GM18502 (cell line): Measurements from ENCODE around the gene FHL5.
"Not testable (repeated sequence)": the region's sequence is repeated elsewhere in the genome, so short reads cannot be mapped to it uniquely, and the experiment has no call there.

ENCODE experiments used
- ATAC-seq: cut with Tn5 transposase; IDR thresholded peaks from one replicate; pipeline ENCODE4 v1.9.1; 2021; ENCODE audit warnings: mild to moderate bottlenecking; ENCODE audit not compliant: unreplicated experiment, poor library complexity

The FHL5 gene

GRCh38 chr6:96562886-96563285 is at the start of gene FHL5:
TSS of gene FHL5 (plus strand) at chr6:96563128. CDS start at chr6:96603614, 40,486 bp downstream.
- no peak for ATAC-seq

- ATAC-seq = no peak
These were observed 42.5 kb upstream of the FHL5 start for GRCh38 chr6:96520171-96521115.

- peak; percentile 24 for ATAC-seq
These were observed 41.7 kb upstream of the FHL5 start for GRCh38 chr6:96521306-96521643.

- ATAC-seq = peak; percentile 96
These were observed 41.1 kb upstream of the FHL5 start, which contains the start of gene UFL1 for GRCh38 chr6:96521644-96522464. TSS of gene UFL1 (plus strand) at chr6:96521806. CDS start at chr6:96521874, 68 bp downstream.

- ATAC-seq = peak; percentile 39
These were observed 40.4 kb upstream of the FHL5 start for GRCh38 chr6:96522465-96523009.

GRCh38 chr6:96528193-96528592 is 34.7 kb upstream of the FHL5 start:
- no peak for ATAC-seq

- ATAC-seq = peak; percentile 56
These were observed 30.5 kb upstream of the FHL5 start for GRCh38 chr6:96532399-96532798.

- no peak for ATAC-seq
These were observed 25.2 kb upstream of the FHL5 start for GRCh38 chr6:96537726-96538125.

GRCh38 chr6:96542702-96543101 is 20.2 kb upstream of the FHL5 start:
- ATAC-seq = peak; percentile 72

GRCh38 chr6:96545882-96546281 is 17.0 kb upstream of the FHL5 start:
- no peak for ATAC-seq

GRCh38 chr6:96547654-96548053 is 15.3 kb upstream of the FHL5 start:
- ATAC-seq = no peak

GRCh38 chr6:96554558-96554957 is 8.4 kb upstream of the FHL5 start:
- no peak for ATAC-seq

GRCh38 chr6:96559740-96560139 is 3.2 kb upstream of the FHL5 start:
- not testable (repeated sequence) for ATAC-seq

- ATAC-seq = no peak
These were observed 925 bp downstream of the FHL5 start for GRCh38 chr6:96563853-96564252.

GRCh38 chr6:96570053-96570452 is 7.1 kb downstream of the FHL5 start:
- no peak for ATAC-seq

GRCh38 chr6:96571551-96571950 is 8.6 kb downstream of the FHL5 start:
- ATAC-seq = no peak

GRCh38 chr6:96575359-96575758 is 12.4 kb downstream of the FHL5 start:
- ATAC-seq = no peak

GRCh38 chr6:96576221-96576620 is 13.3 kb downstream of the FHL5 start:
- no peak for ATAC-seq

GRCh38 chr6:96582021-96582420 is 19.1 kb downstream of the FHL5 start:
- ATAC-seq = no peak

- ATAC-seq = no peak
These were observed 19.5 kb downstream of the FHL5 start for GRCh38 chr6:96582436-96582835.

- no peak for ATAC-seq
These were observed 41.5 kb downstream of the FHL5 start for GRCh38 chr6:96604420-96604819.
